ENCODE data around the gene CTSE.
"Not testable (repeated sequence)": the region's sequence is repeated elsewhere in the genome, so short reads cannot be mapped to it uniquely, and the experiment has no call there.

GRCh38 chr1:206055639-206056323, 32.1 kb upstream of the CTSE start:
- not testable (repeated sequence) for TF ChIP-seq CTCF (conservative IDR thresholded peaks at IDR 0.05; ENCODE audit: low read depth in 2 of 2); JUNB (IDR thresholded peaks at IDR 0.05; ENCODE audit: unreplicated experiment); POLR2AphosphoS5 (IDR thresholded peaks at IDR 0.05; ENCODE audit: low read depth); EZH2 (IDR thresholded peaks at IDR 0.05; ENCODE audit: low read depth, unreplicated experiment); EZH2phosphoT487 (IDR thresholded peaks at IDR 0.05; ENCODE audit: unreplicated experiment)
